ENCODE results near the gene TBC1D14.

Gene TBC1D14

GRCh38 chr4:6909113-6909969 is at the start of gene TBC1D14:
Gene TBC1D14, plus strand, starts transcription at chr4:6909826. Its CDS starts 13,564 bp downstream, at chr4:6923390.
- peak; percentile 80 for DNase-seq (ENCODE audit: low read depth)

DNA sequence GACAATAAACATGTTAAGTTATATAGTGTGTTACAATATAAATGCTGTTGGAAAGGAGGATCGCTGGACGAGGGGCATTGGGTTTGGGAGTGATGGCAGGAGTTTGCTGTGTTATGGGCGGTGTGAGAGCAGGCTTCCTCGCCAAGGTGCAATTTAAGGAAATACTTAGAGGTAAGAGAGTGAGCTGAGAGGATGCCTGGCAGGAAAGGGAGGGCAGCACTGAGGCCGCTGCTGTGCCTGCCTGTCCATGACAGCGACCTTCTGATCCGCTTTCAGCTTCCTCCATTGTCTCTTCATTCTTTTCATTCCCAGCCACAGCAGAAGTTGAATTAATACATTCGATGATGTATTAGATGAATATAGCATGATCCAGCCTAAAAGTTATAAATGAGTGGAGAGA is 41.2 kb upstream of the TBC1D14 start:
- no peak for DNase-seq (ENCODE audit: low read depth)

DNA sequence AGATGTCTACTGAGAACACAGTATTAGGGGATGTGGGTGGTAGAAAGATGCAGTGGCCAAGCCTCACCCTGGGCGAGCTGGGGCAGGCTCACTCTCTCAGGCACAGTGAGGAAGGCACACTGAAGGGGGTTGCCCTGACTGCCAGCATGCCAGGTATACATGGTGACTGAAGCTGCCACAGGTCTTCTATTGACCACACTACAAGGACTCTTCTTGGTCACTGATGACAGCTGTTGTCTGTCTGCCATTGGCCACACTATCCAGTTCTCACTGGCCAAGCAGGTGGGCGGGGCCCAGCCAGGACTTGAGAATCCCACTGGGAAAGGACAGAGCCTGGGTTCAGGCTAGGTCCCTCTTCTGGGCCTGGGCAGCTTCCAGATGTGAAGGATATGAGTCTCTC is 39.7 kb upstream of the TBC1D14 start:
- no peak for DNase-seq (ENCODE audit: low read depth)

GRCh38 chr4:6873291-6873690 is 36.3 kb upstream of the TBC1D14 start:
- DNase-seq (ENCODE audit: low read depth), result no peak

- peak; percentile 57 for DNase-seq (ENCODE audit: low read depth)
These were observed 35.7 kb upstream of the TBC1D14 start for GRCh38 chr4:6873792-6874461.

- DNase-seq (ENCODE audit: low read depth), result no peak
These were observed 34.6 kb upstream of the TBC1D14 start for GRCh38 chr4:6874981-6875380.

- no peak for DNase-seq (ENCODE audit: low read depth)
These were observed 34.2 kb upstream of the TBC1D14 start for GRCh38 chr4:6875431-6875831.

- DNase-seq (ENCODE audit: low read depth), result no peak
These were observed 33.2 kb upstream of the TBC1D14 start for GRCh38 chr4:6876440-6876839.

DNA sequence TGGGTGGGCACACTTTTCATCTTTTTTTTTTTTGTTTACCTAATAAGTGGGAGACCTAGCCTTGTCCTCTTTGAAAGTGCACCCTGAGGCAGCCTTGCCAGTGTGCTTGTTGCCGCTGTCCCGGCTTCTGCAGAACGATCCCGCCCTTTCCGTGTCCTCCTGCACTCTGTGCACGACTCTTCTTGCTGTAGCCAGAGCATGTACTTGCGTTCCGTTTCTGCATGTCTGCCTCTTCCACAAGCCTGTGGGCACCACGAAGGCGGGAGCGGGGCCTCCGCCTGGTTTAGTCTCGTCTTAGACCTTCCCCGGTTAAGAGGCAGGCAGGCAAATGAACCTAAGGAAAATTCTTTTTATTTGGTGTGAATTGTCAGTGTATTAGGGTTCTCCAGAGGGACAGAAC is 32.6 kb upstream of the TBC1D14 start:
- no peak for DNase-seq (ENCODE audit: low read depth)

DNA sequence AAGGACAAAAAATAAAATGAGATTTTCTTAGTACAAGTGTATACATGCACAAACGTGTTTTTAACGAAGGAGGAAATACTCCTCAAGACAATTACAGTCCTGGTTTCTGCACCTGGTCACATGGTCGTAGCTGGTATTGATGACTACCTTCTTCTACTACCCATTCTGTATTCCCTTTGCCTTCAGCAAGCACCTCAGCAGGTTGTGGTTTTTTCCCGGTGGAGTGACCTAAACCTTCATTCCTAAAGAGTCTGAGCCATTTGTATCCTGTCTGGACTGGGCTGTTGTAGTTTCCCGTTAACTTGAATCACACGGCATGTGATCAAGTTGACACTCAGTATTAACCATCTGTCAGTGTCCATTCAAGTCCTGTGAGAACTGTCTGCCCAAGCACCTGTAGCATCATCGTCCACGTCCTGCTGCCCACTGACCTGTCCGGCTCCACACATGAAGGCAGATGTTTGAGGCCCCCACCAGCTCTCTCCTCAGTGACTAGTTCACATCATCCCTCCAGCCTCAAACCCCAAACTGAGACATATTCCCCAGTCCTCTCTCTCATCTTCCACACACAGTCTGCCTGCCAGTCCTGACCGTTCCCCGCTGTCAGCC is 31.1 kb upstream of the TBC1D14 start:
- no peak for DNase-seq (ENCODE audit: low read depth)

DNA sequence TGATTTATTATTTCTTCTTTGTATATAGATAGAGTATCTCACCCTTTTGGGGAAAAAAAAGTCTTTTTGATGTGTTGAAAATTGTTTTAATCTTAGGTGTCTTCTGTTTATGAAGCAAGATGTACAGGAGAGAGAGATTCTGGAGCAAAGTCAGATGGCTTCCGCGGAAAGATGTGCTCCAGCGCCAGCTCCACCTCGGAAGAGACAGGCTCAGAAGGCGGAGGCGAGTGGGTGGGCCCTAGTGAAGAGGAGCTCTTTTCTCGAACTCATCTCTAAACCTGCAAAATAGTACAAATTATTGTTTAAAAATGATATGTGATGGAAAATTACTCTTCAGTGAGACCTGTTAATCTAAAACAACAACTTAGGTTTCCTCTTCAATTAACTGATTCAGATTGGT is 28.9 kb upstream of the TBC1D14 start:
- DNase-seq (ENCODE audit: low read depth), result no peak

GRCh38 chr4:6881908-6882307 is 27.7 kb upstream of the TBC1D14 start:
- DNase-seq (ENCODE audit: low read depth), result no peak

DNA sequence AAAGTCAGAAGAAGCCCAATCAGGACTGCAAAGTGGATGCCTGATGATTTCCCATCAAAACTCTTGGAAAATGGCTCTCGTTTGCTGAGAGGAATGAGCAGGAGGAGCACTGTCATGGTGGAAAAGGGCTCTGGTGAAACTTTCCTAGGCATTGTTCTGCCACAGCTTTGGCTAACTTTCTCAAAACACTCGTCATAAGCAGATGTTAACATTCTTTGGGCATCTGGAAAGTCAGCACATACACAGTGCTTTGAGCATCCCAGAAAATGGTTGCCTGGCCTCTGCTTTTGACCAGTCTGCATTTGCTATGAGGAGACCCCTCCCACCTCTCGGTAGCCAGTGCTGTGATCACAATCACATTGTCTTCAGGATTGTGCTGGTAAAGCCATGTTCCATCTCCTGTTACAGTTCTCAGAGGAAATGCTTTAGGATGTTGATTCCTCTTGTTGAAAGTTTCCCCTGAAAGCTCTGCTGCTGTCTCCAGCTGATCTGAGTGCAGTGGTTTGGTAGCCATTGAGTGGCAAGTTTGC is 25.2 kb upstream of the TBC1D14 start:
- no peak for DNase-seq (ENCODE audit: low read depth)

GRCh38 chr4:6885953-6886557 is 23.6 kb upstream of the TBC1D14 start:
- no peak for DNase-seq (ENCODE audit: low read depth)

DNA sequence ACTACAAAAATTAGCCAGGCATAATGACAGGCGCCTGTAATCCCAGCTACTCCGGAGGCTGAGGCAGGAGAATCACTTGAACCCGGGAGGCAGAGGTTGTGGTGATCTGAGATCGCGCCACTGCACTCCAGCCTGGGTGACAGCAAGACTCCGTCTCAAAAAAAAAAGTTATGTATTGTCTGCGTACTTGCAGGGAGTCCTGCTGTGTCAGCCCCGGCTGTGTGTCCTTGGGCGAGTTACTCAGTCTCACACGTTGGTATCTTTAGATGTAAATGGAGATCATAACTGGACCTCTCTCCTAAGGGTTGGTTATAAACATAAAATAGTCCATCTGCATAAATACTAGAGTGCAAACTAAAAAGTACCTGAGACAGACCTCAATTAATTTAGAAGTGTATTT is 22.7 kb upstream of the TBC1D14 start:
- DNase-seq (ENCODE audit: low read depth), result no peak

- DNase-seq (ENCODE audit: low read depth), result no peak
These were observed 21.8 kb upstream of the TBC1D14 start for GRCh38 chr4:6887591-6888371.

GRCh38 chr4:6888506-6889071 is 21.0 kb upstream of the TBC1D14 start:
- DNase-seq (ENCODE audit: low read depth), result no peak

- no peak for DNase-seq (ENCODE audit: low read depth)
These were observed 20.4 kb upstream of the TBC1D14 start for GRCh38 chr4:6889101-6889735.

GRCh38 chr4:6889736-6890324 is 19.8 kb upstream of the TBC1D14 start:
- no peak for DNase-seq (ENCODE audit: low read depth)

GRCh38 chr4:6890358-6890757 is 19.3 kb upstream of the TBC1D14 start:
- DNase-seq (ENCODE audit: low read depth), result no peak

All from stimulated activated CD8-positive, alpha-beta memory T cell treated with anti-CD3 and anti-CD28 coated beads, Interleukin-15, amount 100 ng/mL, for 24 hours (primary cell).